Neuronal stem cell (in vitro differentiated cells): ENCODE data around the gene CFAP20.

Experiments used
- DNase-seq: peaks from one replicate; pipeline ENCODE4 v3.0.0-alpha.2; 2013; ENCODE audit warnings: low spot score
- H2AFZ ChIP-seq: one replicate; pipeline ENCODE4 v1.6.1; 2013; ENCODE audit warnings: mild to moderate bottlenecking, low read length, inconsistent platforms
- H2AK5ac ChIP-seq: 2 replicates; pipeline ENCODE4 v1.6.1; 2013; ENCODE audit warnings: low read depth, mild to moderate bottlenecking, inconsistent platforms, low read length, moderate library complexity, mixed read lengths
- H2BK120ac ChIP-seq: 2 replicates; pipeline ENCODE4 v1.6.1; 2013; ENCODE audit warnings: low read depth, mild to moderate bottlenecking, inconsistent platforms, low read length, moderate library complexity, mixed read lengths
- H2BK12ac ChIP-seq: one replicate; pipeline ENCODE4 v1.6.1; 2013; ENCODE audit warnings: low read length, inconsistent platforms
- H2BK15ac ChIP-seq: 2 replicates; pipeline ENCODE4 v1.6.1; 2013; ENCODE audit warnings: mild to moderate bottlenecking, low read length, inconsistent platforms, mixed read lengths
- H2BK5ac ChIP-seq: one replicate; pipeline ENCODE4 v1.6.1; 2013; ENCODE audit warnings: inconsistent platforms, mild to moderate bottlenecking, low read length, moderate library complexity
- H3K14ac ChIP-seq: one replicate; pipeline ENCODE4 v1.6.1; 2013; ENCODE audit warnings: low read length, inconsistent platforms
- H3K18ac ChIP-seq: 2 replicates; pipeline ENCODE4 v1.6.1; 2013; ENCODE audit warnings: low read length, inconsistent platforms
- H3K23ac ChIP-seq: 2 replicates; pipeline ENCODE4 v1.6.1; 2013; ENCODE audit warnings: low read depth, mild to moderate bottlenecking, mixed read lengths, low read length, inconsistent platforms; ENCODE audit not compliant: poor library complexity
- H3K27ac ChIP-seq: replicated peaks from 3 replicates; pipeline ENCODE4 v1.5.1; 2013; ENCODE audit warnings: low read length, inconsistent platforms
- H3K27me3 ChIP-seq, 3 experiments: 2 replicates each; pipeline ENCODE4 v1.6.1; 2013; ENCODE audit warnings: low read length in 3 of 3, mild to moderate bottlenecking in 2 of 3, inconsistent platforms in 1 of 3, low read depth in 1 of 3, mixed read lengths in 1 of 3, moderate library complexity in 1 of 3; ENCODE audit not compliant: control insufficient read depth in 3 of 3, insufficient read depth in 3 of 3
- H3K36me3 ChIP-seq, 2 donors: replicated peaks in 1 of 2; 2 replicates each; pipeline ENCODE4 v1.6.1; 2013; ENCODE audit warnings: low read length in 2 of 2; ENCODE audit not compliant: control insufficient read depth in 2 of 2, insufficient read depth in 2 of 2
- H3K4ac ChIP-seq: 2 replicates; pipeline ENCODE4 v1.6.1; 2013; ENCODE audit warnings: inconsistent platforms, mild to moderate bottlenecking, low read length, moderate library complexity
- H3K4me1 ChIP-seq, 2 donors: 1 replicate in 1 of 2; 2 replicates in 1 of 2; pipeline ENCODE4 v1.6.1; 2013; ENCODE audit warnings: low read length in 2 of 2, low read depth in 1 of 2; ENCODE audit not compliant: control insufficient read depth in 2 of 2, insufficient read depth in 1 of 2
- H3K4me2 ChIP-seq: one replicate; pipeline ENCODE4 v1.6.1; 2013; ENCODE audit warnings: mild to moderate bottlenecking, low read length, inconsistent platforms; ENCODE audit not compliant: insufficient read depth, poor library complexity, severe bottlenecking
- H3K4me3 ChIP-seq, 2 donors: 2 replicates each; pipeline ENCODE4 v1.5.1; 2013; ENCODE audit warnings: low read length in 2 of 2, mild to moderate bottlenecking in 2 of 2, inconsistent platforms in 1 of 2, moderate library complexity in 1 of 2
- H3K79me1 ChIP-seq: one replicate; pipeline ENCODE4 v1.6.1; 2013; ENCODE audit warnings: low read depth, mild to moderate bottlenecking, inconsistent platforms, low read length, moderate library complexity
- H3K9ac ChIP-seq: one replicate; pipeline ENCODE4 v1.6.1; 2013; ENCODE audit warnings: mild to moderate bottlenecking, low read depth, low read length, inconsistent platforms; ENCODE audit not compliant: poor library complexity
- H3K9me3 ChIP-seq, 2 donors: replicated peaks in 1 of 2; 2 replicates each; pipeline versions ENCODE3 to v1.6.1; 2013; ENCODE audit warnings: low read length in 2 of 2, mild to moderate bottlenecking in 2 of 2, inconsistent platforms in 1 of 2, low read depth in 1 of 2, mixed read lengths in 1 of 2, moderate library complexity in 1 of 2; ENCODE audit not compliant: control insufficient read depth in 2 of 2, insufficient read depth in 1 of 2
- H4K8ac ChIP-seq: one replicate; pipeline ENCODE4 v1.6.1; 2013; ENCODE audit warnings: low read depth, mild to moderate bottlenecking, inconsistent platforms, low read length, moderate library complexity
- H4K91ac ChIP-seq: one replicate; pipeline ENCODE4 v1.6.1; 2013; ENCODE audit warnings: low read length, low read depth, mild to moderate bottlenecking, inconsistent platforms; ENCODE audit not compliant: poor library complexity
- WGBS, 2 donors: extraction: QIAGEN DNeasy Blood & Tissue Kit; methylation state at CpG; one replicate each; pipeline ENCODE4 v1.1.7; 2013; ENCODE audit warnings: missing lambda C conversion rate in 2 of 2, mixed read lengths in 1 of 2; ENCODE audit not compliant: insufficient read length in 2 of 2, insufficient replicate concordance in 1 of 2; ENCODE audit errors: extremely low coverage in 2 of 2; 5-methylcytosine and 5-hydroxymethylcytosine counted together

CFAP20 gene

DNA sequence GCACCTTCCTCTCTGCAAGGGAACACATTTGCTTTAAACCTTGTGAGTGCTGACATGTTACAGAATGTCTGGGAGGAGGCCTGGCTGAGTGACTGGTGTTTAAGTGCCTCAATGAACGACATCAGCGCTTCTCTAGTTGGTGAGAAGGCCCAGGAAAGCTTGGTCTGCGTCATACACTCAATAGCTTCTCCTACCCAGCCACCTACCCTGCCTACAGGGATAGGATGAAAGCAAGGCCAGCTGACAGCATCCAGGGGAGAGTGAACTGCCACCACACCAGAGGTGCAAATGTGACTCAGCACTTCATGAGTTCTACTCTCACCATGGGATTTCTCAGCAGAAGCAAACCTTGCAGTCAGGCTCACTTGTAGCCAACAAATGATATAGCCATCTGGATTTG is 31.7 kb upstream of the CFAP20 start:
- no peak overlapping the region for H3K9ac ChIP-seq
- H2AFZ ChIP-seq = no peak overlapping the region
- no peak overlapping the region for H3K27ac ChIP-seq
- no peak overlapping the region for H3K18ac ChIP-seq
- H3K79me1 ChIP-seq = no peaks in the 10 kb centered on the region
- H2BK12ac ChIP-seq = no peak overlapping the region
- no peak overlapping the region for H3K4ac ChIP-seq
- H2BK5ac ChIP-seq = no peak overlapping the region
- no peak overlapping the region for H2BK15ac ChIP-seq
- H3K4me2 ChIP-seq = no peak overlapping the region
- no CpG with 5 or more reads among the region's 3 CpGs for WGBS, 2 donors
- H3K23ac ChIP-seq = no peak overlapping the region
- peaks cover 32 to 92% of the 10 kb centered on the region in 2 donors for H3K36me3 ChIP-seq
- H3K4me3 ChIP-seq = no peak overlapping the region
- H2BK120ac ChIP-seq = no peak overlapping the region
- H2AK5ac ChIP-seq = no peak overlapping the region
- DNase-seq = no peak
- H4K8ac ChIP-seq = no peak overlapping the region
- no peak overlapping the region for H4K91ac ChIP-seq
- H3K14ac ChIP-seq = no peak overlapping the region
- no peaks in the 10 kb centered on the region for H3K9me3 ChIP-seq
- H3K27me3 ChIP-seq = no peaks in the 10 kb centered on the region
- H3K4me1 ChIP-seq = no peaks in the 10 kb centered on the region

- Histone ChIP-seq H3K18ac (no peak overlapping the region), H2AK5ac (no peak overlapping the region), H2BK12ac (no peak overlapping the region), H2BK5ac (no peak overlapping the region), H3K23ac (no peak overlapping the region), H4K8ac (no peak overlapping the region), H2BK120ac (no peak overlapping the region), H3K9ac (no peak overlapping the region), H3K36me3 (peaks cover 20 to 70% of the 10 kb centered on the region in 2 donors), H3K4me1 (no peaks in the 10 kb centered on the region), H2BK15ac (no peak overlapping the region), H3K4me3 (no peak overlapping the region), H4K91ac (no peak overlapping the region), H3K4ac (no peak overlapping the region), H3K79me1 (no peaks in the 10 kb centered on the region), H3K27me3 (no peaks in the 10 kb centered on the region), H3K14ac (no peak overlapping the region), H3K27ac (no peak overlapping the region), H2AFZ (no peak overlapping the region), H3K9me3 (no peaks in the 10 kb centered on the region), H3K4me2 (no peak overlapping the region)
- no peak for DNase-seq
- WGBS, 2 donors = no CpG with 5 or more reads among the region's 3 CpGs
Measured at GRCh38 chr16:58158725-58159124, 29.5 kb upstream of the CFAP20 start.

DNA sequence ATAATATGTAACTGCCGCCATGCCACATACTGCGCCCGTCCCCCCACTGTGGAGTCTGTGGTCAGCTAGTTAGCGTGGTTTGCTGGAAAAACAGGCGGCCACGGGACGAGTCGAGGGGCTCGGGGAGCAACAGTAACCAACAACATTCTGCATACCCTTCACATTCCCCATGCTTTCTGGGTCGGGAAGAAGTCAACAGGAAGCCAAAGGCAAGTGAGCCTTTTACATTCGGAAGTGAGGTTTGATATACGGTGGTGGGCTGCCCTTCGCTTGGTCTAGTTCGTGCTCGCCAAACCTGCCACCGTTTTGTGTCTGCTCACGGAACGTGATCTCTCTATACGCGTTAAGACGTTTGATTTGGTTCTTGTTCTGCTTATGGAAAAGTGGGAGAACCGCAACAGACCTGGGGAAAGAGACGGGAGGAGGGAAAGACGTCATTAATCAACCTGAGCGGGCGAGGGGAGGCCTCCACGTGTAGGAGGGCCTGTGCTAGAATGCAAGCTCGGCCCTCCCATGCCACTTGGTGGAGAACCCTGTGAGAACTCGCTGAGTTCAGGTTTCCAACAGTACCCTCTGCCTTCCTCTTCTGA is 28.9 kb upstream of the CFAP20 start:
- H4K8ac ChIP-seq = no peak overlapping the region
- no CpG with 5 or more reads among the region's 29 CpGs for WGBS, 2 donors
- no peak overlapping the region for H3K4me2 ChIP-seq
- no peak overlapping the region for H2BK5ac ChIP-seq
- no peaks in the 10 kb centered on the region for H3K9me3 ChIP-seq
- no peak overlapping the region for H2BK120ac ChIP-seq
- H3K23ac ChIP-seq = no peak overlapping the region
- no peaks in the 10 kb centered on the region for H3K4me1 ChIP-seq
- H2AK5ac ChIP-seq = no peak overlapping the region
- H4K91ac ChIP-seq = no peak overlapping the region
- H3K36me3 ChIP-seq = peaks cover 14 to 63% of the 10 kb centered on the region in 2 donors
- H3K18ac ChIP-seq = no peak overlapping the region
- H3K27ac ChIP-seq = no peak overlapping the region
- no peak overlapping the region for H2BK12ac ChIP-seq
- H3K79me1 ChIP-seq = no peaks in the 10 kb centered on the region
- no peak overlapping the region for H3K14ac ChIP-seq
- no peak overlapping the region for H3K4me3 ChIP-seq
- no peaks in the 10 kb centered on the region for H3K27me3 ChIP-seq
- H2AFZ ChIP-seq = no peak overlapping the region
- H3K4ac ChIP-seq = no peak overlapping the region
- DNase-seq = no peak
- H3K9ac ChIP-seq = no peak overlapping the region
- no peak overlapping the region for H2BK15ac ChIP-seq

DNA sequence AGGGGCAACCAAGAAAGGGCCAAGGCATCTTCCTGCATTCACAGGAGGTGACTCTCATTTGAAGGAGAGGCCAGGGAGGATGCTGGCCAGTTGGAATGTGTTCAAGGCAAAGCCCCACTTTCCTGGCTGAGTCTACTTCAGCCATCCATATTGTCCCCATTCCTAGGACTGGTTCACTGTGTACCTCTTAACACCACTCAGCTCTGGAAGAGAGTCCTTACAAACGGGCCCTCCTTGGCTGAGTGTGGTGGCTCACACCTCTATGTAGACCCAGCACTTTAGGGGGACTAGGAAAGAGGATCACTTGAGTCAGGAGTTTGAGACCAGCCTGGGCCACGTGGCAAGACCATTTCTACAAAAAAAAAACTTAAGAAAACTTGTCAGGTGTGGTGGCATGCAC is 28.1 kb upstream of the CFAP20 start:
- H2BK15ac ChIP-seq = no peak overlapping the region
- no peak overlapping the region for H3K4me2 ChIP-seq
- H3K18ac ChIP-seq = no peak overlapping the region
- no peak overlapping the region for H2AK5ac ChIP-seq
- no peaks in the 10 kb centered on the region for H3K4me1 ChIP-seq
- no peak overlapping the region for H3K23ac ChIP-seq
- no peak overlapping the region for H3K4ac ChIP-seq
- no peak for DNase-seq
- whole genome bisulfite sequencing, 2 donors = no CpG with 5 or more reads among the region's 2 CpGs
- no peaks in the 10 kb centered on the region for H3K79me1 ChIP-seq
- no peak overlapping the region for H3K27ac ChIP-seq
- no peak overlapping the region for H4K8ac ChIP-seq
- no peak overlapping the region for H4K91ac ChIP-seq
- H3K4me3 ChIP-seq = no peak overlapping the region
- H3K9me3 ChIP-seq = no peaks in the 10 kb centered on the region
- no peak overlapping the region for H3K14ac ChIP-seq
- H3K27me3 ChIP-seq = no peaks in the 10 kb centered on the region
- no peak overlapping the region for H2AFZ ChIP-seq
- peak overlapping the region; percentile 53 for H2BK12ac ChIP-seq
- H2BK120ac ChIP-seq = no peak overlapping the region
- H2BK5ac ChIP-seq = no peak overlapping the region
- peaks cover 10 to 55% of the 10 kb centered on the region in 2 donors for H3K36me3 ChIP-seq
- H3K9ac ChIP-seq = no peak overlapping the region
